GM10266 (cell line): Measurements from ENCODE around the gene DAD1.

Source experiments
- DNase-seq: peaks from one replicate; pipeline ENCODE4 v3.0.0; 2012; ENCODE audit errors: extremely low spot score
- TF ChIP-seq, protein P1 (sequence below): IDR thresholded peaks from 2 replicates; pipeline ENCODE4 v1.5.1; 2012; ENCODE audit warnings: mild to moderate bottlenecking, low read depth; ENCODE audit not compliant: control insufficient read depth, insufficient read depth; ENCODE audit errors: missing control alignments

Gene DAD1

DNA sequence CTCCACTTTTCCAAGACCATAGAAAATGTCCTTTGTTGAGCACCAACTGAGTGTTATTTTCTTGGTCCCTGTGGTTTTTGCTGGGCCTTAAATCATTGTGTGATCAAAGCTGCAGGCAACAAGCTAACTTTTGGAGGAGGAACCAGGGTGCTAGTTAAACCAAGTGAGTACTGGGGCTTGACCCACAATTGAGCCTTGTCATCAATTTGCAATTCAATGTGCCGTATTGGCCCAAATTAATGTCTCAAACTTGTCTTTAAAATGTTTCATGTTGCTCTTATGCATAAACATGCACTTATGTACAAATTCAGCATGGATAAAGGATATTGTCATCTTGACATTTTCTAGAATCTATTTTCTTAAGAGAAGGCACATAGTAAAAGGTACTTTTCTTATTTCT is 62.3 kb downstream of the DAD1 start:
- TF ChIP-seq, protein P1, sequence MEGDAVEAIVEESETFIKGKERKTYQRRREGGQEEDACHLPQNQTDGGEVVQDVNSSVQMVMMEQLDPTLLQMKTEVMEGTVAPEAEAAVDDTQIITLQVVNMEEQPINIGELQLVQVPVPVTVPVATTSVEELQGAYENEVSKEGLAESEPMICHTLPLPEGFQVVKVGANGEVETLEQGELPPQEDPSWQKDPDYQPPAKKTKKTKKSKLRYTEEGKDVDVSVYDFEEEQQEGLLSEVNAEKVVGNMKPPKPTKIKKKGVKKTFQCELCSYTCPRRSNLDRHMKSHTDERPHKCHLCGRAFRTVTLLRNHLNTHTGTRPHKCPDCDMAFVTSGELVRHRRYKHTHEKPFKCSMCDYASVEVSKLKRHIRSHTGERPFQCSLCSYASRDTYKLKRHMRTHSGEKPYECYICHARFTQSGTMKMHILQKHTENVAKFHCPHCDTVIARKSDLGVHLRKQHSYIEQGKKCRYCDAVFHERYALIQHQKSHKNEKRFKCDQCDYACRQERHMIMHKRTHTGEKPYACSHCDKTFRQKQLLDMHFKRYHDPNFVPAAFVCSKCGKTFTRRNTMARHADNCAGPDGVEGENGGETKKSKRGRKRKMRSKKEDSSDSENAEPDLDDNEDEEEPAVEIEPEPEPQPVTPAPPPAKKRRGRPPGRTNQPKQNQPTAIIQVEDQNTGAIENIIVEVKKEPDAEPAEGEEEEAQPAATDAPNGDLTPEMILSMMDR = no peak
- no peak for DNase-seq

DNA sequence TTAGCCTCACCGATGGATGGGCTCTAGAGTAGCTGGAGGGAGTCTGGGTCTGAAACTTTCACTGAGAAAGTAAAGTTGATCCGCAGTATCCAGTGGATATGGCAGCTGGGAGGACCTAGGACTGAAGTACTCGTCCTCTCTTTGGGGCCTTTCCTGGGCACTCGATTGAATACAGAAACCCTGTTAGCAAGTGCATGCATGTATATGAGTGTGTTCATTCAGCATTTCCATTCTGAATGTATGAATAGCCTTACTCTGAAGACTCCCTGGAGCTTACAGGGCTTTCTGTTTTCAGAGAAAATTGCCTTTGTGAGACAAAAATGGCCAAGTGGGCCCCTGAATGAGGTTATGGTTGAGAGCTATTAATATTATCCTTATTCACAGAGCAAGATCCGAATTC is 62.8 kb downstream of the DAD1 start:
- TF ChIP-seq, protein P1 = no peak
- DNase-seq = no peak

DNA sequence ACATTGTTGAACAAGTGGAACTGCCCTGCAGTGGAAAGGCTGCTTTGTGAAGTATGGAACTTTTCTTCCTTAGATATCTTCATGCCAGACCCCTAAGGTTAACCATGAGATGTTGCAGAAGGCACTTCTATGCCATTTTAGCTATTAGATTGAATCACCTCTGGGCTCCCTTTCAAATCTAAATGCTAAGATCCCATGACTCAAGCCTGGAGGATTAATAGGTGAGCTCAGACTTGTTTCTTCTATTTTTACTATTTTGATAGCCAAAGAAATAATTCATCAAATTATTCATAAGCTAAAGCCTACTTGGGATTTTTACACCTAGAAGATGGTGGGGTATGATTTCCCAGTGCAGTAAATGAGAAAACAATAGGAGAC is 64.3 kb downstream of the DAD1 start:
- DNase-seq = no peak
- TF ChIP-seq, protein P1 = no peak

DNA sequence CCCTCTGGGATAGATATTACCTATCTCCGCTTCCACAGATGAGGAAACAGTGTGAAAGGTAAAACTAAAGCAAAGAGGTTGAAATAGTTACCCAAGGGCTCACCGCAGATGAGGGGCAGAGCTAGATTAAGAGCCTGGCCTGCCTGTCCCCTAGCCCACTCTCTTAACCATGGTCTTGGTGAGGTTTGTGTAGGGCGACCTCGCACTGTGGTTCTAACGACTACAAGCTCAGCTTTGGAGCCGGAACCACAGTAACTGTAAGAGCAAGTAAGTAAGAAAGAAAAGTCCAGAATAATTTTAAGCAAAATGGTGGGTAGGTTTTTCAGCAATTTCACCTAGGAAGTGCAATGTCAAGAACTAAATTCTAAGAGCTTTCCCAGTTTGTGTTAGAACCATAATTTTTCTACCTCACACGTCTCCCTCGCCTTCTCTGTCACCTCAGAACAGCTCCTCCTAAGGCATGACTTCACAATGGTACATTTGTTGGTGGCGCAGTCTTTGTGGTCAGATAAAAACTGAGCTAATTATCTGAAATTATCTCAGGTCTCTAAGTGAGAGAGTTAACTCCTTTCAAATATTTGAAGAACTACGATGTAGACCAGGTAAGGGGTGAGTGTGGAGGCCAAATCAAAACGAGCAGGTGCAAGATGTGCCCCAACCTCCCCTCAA is 64.8 kb downstream of the DAD1 start:
- TF ChIP-seq, protein P1 = no peak
- DNase-seq = no peak

DNA sequence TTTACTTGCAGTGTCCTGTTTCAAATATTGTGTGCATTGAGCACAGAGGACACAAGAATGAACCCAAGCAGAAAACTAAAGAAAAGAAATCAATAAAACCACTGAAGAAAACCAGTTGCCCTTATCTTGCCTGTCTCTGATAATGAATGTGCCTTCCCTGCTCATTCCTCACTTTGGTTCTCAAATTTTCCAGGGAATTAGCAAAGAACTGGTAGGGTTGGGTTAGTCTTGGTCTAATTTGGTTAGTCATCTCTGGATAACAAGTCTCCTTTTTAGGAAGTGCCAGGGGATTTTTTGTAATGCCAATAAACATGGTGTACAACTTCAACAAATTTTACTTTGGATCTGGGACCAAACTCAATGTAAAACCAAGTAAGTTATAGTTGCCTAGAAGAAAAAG is 65.7 kb downstream of the DAD1 start:
- TF ChIP-seq, protein P1 = no peak
- DNase-seq = no peak

DNA sequence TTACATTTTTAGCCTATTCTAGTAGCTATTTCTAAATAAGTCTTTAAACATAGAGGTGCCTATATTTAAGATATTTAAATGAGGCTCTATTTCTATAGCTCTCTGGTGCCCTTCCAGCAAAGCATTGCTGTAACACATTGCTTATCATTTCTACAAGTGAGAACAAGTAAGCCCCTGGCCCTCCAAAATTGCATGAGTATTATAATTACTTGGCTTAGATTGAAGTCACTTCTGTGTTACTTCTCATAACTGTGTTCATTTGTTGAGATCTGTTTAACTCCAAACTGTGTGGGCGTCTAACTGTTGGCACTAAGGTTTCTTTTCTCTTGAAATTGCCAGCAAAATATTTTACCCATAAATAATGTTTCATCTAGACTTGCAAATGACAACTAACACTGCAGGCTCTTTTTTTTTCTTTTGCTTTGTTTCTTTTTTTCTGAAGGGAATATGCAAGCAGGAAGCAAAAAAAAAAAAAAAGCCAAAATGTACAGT is 66.5 kb downstream of the DAD1 start:
- no peak for DNase-seq
- TF ChIP-seq, protein P1 = no peak

DNA sequence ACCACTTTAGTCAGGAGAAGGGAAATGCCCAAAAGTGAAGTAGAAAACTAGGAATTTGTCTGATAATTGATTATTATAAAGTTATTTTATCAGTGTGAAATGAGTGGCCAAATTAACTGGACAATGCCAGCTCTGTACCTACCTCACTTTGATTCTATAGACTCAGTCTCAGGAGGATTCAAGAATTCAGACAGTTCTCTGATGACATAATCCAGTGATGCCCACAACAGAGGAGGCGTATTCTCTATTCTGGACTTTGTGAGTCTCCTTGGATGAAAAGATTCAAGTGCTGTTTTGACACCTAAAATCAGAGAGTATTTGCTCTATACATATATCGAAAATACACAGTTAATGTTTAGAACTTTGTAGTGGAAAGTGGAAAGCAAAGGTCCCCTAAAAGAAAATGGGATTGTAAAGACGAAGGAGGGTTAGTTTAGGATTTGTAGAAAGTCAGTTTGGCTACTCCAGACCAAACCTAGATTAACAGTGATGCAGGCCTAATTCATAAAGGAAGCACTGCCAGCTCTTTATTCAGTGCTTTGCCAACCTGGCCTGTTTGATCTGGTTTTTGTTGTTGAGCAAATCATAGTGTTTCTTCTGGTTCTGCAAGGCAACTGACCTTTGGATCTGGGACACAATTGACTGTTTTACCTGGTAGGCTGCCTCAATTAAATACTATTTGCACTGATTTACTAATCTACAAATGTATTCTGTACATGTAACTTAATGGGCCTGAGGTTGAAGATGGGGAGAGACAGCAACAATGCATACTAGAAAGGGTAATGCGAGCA is 67.4 kb downstream of the DAD1 start:
- TF ChIP-seq, protein P1 = no peak
- DNase-seq = no peak
